H1 (cell line): ENCODE results near the gene B3GLCT. TPM values are rescaled to one million over a fixed set of nuclear protein-coding genes. Genes with fewer than 3 reads are reported as not detected.

Experiments used
- EP300 ChIP-seq, 2 experiments: IDR thresholded peaks; 1 replicate in 1 of 2; 2 replicates in 1 of 2; pipeline ENCODE4 v1.6.1; 2011 to 2012; ENCODE audit warnings: low read depth in 2 of 2, low read length in 2 of 2, mild to moderate bottlenecking in 2 of 2, borderline replicate concordance in 1 of 2, inconsistent platforms in 1 of 2, moderate library complexity in 1 of 2
- EZH2 ChIP-seq: fragments of 200-600 bp; sonication (generic); IDR thresholded peaks from 2 replicates; pipeline ENCODE4 v1.7.1; 2012; ENCODE audit warnings: low read depth, mild to moderate bottlenecking, moderate library complexity, low read length, inconsistent platforms; ENCODE audit not compliant: severe bottlenecking
- HDAC6 ChIP-seq: IDR thresholded peaks from one replicate; pipeline ENCODE4 v1.7.1; 2012; ENCODE audit warnings: low read depth, mild to moderate bottlenecking, inconsistent platforms, low read length, moderate library complexity
- RNF2 ChIP-seq: fragments of 200-900, 300-1000 bp; sonication (generic); IDR thresholded peaks from 2 replicates; pipeline ENCODE4 v1.7.1; 2016; ENCODE audit warnings: borderline replicate concordance, low read depth, mild to moderate bottlenecking, antibody characterized with exemption, low read length; ENCODE audit not compliant: poor library complexity, severe bottlenecking; ENCODE audit errors: missing control alignments
- SP2 ChIP-seq: IDR thresholded peaks from 2 replicates; pipeline ENCODE4 v1.6.1; 2012; ENCODE audit warnings: mild to moderate bottlenecking, low read length, inconsistent platforms
- polyA plus RNA-seq, 7 experiments: library from polyadenylated mRNA; depleted of rRNA in 3 of 7; stranded (reverse) in 5 of 7; unstranded in 2 of 7; fragments of >200 nt in 5 of 7; fragments of 200-250 nt in 2 of 7; gene quantifications; 1 replicate in 5 of 7; 2 replicates in 1 of 7; 4 replicates in 1 of 7; pipeline versions ENCODE4 v1.2.1 to v1.2.3, GENCODE V29; 2011 to 2013; ENCODE audit warnings: missing spikeins in 2 of 7, mixed read lengths in 2 of 7
- total RNA-seq: library from RNA; stranded (reverse); fragmentation: NEBNext Ultra II Directional; extraction: Animal tissue kit (Norgen Biotek cat#: 25700); gene quantifications from 2 replicates; pipeline ENCODE4 v1.2.1, GENCODE V29; 2021
- TF ChIP-seq, protein P1 (sequence below): fragments of 300-600 bp; sonication (generic); IDR thresholded peaks from 2 replicates; pipeline ENCODE4 v1.7.1; 2012; ENCODE audit warnings: low read length, moderate library complexity, mild to moderate bottlenecking, inconsistent platforms; ENCODE audit not compliant: insufficient replicate concordance

B3GLCT gene
- total and polyA plus RNA-seq, 2 of the 8 experiments (the other 6 are each of a cell fraction or from before 2014, with no cell fraction given), result 1.5 to 4.1 TPM

DNA sequence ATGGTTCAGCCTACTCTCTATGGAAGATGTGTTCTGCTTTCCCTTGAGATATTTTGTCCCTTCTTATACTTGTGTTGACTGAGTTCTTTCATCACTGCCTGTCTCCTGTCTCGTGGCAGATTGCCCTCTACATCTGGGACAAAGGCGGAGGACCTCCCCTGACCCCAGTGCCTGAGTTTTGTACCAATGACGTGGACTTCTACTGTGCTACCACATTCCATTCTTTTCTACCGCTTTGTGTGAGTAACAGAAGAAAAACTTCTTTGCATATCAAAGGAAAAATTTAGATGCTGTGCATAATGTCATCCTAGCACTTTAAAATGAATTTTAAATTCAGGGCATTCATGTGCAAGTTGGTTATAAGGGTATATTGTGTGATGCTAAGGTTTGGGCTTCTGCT, 74.6 kb downstream of the B3GLCT start (continued):
- TF ChIP-seq, protein P1, sequence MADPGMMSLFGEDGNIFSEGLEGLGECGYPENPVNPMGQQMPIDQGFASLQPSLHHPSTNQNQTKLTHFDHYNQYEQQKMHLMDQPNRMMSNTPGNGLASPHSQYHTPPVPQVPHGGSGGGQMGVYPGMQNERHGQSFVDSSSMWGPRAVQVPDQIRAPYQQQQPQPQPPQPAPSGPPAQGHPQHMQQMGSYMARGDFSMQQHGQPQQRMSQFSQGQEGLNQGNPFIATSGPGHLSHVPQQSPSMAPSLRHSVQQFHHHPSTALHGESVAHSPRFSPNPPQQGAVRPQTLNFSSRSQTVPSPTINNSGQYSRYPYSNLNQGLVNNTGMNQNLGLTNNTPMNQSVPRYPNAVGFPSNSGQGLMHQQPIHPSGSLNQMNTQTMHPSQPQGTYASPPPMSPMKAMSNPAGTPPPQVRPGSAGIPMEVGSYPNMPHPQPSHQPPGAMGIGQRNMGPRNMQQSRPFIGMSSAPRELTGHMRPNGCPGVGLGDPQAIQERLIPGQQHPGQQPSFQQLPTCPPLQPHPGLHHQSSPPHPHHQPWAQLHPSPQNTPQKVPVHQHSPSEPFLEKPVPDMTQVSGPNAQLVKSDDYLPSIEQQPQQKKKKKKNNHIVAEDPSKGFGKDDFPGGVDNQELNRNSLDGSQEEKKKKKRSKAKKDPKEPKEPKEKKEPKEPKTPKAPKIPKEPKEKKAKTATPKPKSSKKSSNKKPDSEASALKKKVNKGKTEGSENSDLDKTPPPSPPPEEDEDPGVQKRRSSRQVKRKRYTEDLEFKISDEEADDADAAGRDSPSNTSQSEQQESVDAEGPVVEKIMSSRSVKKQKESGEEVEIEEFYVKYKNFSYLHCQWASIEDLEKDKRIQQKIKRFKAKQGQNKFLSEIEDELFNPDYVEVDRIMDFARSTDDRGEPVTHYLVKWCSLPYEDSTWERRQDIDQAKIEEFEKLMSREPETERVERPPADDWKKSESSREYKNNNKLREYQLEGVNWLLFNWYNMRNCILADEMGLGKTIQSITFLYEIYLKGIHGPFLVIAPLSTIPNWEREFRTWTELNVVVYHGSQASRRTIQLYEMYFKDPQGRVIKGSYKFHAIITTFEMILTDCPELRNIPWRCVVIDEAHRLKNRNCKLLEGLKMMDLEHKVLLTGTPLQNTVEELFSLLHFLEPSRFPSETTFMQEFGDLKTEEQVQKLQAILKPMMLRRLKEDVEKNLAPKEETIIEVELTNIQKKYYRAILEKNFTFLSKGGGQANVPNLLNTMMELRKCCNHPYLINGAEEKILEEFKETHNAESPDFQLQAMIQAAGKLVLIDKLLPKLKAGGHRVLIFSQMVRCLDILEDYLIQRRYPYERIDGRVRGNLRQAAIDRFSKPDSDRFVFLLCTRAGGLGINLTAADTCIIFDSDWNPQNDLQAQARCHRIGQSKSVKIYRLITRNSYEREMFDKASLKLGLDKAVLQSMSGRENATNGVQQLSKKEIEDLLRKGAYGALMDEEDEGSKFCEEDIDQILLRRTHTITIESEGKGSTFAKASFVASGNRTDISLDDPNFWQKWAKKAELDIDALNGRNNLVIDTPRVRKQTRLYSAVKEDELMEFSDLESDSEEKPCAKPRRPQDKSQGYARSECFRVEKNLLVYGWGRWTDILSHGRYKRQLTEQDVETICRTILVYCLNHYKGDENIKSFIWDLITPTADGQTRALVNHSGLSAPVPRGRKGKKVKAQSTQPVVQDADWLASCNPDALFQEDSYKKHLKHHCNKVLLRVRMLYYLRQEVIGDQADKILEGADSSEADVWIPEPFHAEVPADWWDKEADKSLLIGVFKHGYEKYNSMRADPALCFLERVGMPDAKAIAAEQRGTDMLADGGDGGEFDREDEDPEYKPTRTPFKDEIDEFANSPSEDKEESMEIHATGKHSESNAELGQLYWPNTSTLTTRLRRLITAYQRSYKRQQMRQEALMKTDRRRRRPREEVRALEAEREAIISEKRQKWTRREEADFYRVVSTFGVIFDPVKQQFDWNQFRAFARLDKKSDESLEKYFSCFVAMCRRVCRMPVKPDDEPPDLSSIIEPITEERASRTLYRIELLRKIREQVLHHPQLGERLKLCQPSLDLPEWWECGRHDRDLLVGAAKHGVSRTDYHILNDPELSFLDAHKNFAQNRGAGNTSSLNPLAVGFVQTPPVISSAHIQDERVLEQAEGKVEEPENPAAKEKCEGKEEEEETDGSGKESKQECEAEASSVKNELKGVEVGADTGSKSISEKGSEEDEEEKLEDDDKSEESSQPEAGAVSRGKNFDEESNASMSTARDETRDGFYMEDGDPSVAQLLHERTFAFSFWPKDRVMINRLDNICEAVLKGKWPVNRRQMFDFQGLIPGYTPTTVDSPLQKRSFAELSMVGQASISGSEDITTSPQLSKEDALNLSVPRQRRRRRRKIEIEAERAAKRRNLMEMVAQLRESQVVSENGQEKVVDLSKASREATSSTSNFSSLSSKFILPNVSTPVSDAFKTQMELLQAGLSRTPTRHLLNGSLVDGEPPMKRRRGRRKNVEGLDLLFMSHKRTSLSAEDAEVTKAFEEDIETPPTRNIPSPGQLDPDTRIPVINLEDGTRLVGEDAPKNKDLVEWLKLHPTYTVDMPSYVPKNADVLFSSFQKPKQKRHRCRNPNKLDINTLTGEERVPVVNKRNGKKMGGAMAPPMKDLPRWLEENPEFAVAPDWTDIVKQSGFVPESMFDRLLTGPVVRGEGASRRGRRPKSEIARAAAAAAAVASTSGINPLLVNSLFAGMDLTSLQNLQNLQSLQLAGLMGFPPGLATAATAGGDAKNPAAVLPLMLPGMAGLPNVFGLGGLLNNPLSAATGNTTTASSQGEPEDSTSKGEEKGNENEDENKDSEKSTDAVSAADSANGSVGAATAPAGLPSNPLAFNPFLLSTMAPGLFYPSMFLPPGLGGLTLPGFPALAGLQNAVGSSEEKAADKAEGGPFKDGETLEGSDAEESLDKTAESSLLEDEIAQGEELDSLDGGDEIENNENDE, result no peak
- TF ChIP-seq HDAC6 (no peak), RNF2 (no peak), SP2 (no peak), EP300 (IDR thresholded peaks at IDR 0.05; ENCODE audit: borderline replicate concordance in 1 of 2, low read depth in 2 of 2, low read length in 2 of 2) (no peak), EZH2 (no peak)
